ENCODE results near the gene ZBTB17.
A peak's percentile ranks its signal among the peaks of the same experiment; 100 is the strongest.
"Not testable (repeated sequence)": the region's sequence is repeated elsewhere in the genome, so short reads cannot be mapped to it uniquely, and the experiment has no call there.

ZBTB17 gene

DNA sequence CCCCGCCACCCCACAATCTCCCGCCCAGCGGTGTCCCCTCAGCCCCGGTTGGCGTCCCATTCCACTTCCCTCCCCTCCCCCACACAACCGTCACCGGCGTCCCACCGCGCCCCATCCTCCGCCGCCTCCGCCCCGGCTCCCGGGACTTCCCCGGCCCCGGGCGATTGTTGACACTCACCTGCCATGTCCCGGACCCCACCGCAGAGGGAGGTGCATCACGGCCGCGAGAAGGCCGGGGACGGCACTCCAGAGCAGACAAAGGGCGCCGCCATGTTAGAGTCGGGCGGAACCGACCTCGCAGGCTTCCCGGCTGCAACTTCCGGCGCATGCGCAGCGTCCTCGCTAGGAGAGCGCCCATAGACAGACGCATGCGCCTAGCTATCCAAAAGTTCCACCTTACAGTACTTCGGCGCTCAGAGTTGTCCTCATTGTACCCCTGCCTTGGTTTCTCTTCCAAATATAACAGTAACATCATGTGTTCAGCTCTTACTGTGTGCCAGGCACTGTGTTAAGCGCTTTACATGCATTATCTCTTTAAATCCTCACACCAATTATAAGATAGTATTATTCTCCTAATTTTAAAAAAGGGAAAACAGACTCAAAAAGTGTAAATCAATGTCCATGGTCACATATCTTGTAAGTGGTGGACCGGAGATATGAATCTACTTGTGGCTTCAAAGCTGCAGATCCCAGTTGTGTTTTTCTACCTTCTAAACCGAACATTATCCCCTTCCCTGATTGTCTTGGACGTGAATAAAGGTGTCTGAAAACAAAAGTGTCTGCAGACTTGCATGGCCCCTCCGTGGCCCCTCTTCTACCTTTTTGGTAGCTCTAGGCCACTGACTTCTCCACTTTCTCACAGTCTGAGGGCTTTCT lies at the start of gene ZBTB17:
Gene ZBTB17, minus strand, starts transcription at position 297 of the 876 bp plus-strand sequence. CDS start 27,606 bp downstream, outside the sequence.
- DNase-seq, result peak; percentile 92

DNA sequence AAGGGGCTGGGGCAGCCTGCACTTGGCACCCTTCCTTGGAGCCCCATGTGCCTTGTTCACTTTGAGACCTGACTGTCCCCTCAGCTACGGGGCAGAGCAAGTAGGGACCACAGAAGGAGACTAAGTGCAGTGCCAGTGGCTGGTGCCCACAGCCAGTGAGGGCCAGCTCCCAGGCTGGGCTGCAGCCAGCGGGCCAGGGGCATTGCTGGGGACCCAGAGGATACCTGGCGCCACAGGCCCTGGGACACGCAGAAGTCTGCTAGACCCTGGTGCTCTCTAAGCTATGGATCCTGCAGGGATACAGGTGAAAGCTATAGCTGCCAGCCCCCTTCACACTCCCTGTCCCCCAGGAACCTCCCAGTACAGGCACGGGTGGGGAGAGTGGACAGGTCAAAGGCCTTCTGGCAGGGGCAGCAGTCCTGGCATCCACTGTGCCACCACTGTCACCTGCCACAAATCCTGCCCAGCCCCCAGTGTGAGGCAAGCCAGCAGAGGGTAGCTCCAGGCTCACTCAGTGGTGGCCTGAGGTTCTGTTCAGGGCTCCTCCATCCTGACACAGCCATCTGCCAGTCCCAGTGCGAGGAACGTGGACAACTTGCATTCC lies 47.3 kb upstream of the ZBTB17 start:
- no peak for DNase-seq

DNA sequence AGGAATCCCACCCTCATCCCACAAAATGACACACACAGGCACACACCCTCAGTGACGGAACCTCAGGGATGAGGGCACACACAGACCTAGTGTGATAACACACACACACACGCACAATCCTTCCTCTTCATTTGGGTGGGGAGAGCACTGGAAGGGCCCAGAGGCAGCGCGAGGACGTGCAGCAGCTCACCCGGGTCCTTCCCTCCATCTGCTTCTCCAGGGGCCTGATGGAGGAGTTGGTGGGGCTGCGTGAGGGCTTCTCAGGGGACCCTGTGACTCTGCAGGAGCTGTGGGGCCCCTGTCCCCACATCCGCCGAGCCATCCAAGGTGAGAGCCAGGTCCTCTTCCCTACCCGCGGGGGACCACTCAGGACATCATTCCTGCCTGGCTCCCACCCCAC lies 46.5 kb upstream of the ZBTB17 start:
- DNase-seq, result no peak

DNA sequence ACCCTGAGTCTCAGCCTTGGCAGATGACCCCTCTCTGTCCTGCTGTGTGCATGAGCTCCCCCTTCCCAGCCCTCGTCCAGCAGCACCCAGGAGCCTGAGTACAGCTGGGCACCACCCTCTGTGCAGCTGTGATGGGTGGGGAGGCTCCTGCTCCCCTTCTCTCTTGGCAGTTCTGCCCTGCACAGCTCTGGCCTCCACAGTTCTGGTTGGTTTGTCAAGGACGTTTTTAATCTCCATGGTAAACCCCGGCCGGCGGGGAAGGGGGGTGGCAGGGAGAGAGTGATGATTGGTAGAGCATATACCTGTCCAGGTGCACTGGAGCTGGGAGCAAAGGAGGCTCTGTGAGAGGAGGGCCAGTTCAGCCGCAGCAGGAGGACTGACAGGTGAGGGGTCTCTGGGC lies 45.8 kb upstream of the ZBTB17 start, which contains the start of gene CLCNKA:
Gene CLCNKA, plus strand, starts transcription at position 356 of the 400 bp plus-strand sequence. CDS start 584 bp downstream, outside the sequence.
- no peak for DNase-seq

DNA sequence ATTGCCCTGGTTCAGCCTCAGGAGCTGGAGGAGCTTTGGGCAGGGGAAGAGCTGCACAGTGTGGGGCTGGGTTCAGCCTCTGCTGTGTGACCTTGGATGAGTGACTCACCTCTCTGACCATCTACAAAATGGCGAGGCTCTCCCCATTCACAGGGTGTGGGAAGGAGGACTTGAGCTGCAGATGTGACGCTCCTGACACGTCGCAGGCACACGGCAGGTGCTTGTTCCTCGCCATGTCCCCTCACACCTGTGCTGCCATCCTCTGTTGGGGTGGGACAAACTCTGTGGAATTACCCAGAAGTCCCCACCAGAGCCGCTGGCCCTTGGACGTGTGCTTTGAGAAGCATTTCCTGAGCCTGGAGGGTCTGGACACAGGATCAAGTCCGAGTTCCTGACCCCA lies 45.0 kb upstream of the ZBTB17 start:
- not testable (repeated sequence) for DNase-seq

DNA sequence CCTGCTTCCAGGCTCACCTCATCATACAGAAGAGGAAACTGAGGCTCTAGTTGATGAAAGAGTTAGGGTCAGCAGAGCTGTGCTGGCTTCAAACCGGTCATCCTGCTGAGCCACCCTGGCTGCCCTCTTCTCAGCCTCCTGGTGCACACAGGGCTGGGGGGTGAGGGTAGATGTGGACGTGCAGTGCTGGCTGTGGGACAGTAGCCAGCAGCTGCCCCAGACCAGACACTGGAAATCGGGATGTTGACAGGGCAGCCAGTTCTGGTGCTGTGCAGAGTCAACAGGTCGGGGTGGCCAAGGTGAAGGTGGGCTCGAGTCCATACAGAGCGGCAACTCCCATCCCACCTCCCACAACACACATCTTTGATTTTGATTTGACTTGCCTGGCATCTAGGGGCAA lies 44.4 kb upstream of the ZBTB17 start:
- DNase-seq, result no peak

DNA sequence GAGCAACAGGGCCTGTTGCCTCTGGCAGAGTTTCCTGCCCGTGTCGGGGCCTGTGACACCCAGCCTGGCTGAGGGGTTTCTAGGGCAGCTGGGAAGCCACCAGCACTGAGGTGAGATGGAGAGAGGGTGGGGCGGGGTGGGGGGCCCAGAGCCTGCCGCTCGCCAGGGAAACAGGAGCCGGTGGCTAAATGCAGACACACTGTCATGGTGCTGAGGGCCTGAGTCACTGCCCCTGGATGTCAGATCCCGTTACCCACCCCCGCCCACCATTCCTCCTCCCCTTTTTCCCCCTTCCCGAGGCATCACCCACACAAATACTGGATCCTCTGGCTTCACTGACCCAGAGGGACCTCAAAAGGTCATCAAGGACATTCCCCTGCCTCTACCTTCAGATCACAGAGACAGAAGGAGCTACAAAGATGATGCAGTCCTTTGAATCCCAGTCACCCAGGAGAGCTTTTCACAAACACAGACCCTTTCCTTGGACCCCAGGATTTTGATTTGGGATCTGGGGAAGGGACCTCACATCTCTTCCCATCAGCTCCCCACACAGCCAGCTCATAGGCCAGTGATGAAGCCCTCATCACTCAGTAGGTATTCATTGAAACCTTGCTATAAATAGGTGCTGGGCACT lies 43.9 kb upstream of the ZBTB17 start:
- peak; percentile 39 for DNase-seq

DNA sequence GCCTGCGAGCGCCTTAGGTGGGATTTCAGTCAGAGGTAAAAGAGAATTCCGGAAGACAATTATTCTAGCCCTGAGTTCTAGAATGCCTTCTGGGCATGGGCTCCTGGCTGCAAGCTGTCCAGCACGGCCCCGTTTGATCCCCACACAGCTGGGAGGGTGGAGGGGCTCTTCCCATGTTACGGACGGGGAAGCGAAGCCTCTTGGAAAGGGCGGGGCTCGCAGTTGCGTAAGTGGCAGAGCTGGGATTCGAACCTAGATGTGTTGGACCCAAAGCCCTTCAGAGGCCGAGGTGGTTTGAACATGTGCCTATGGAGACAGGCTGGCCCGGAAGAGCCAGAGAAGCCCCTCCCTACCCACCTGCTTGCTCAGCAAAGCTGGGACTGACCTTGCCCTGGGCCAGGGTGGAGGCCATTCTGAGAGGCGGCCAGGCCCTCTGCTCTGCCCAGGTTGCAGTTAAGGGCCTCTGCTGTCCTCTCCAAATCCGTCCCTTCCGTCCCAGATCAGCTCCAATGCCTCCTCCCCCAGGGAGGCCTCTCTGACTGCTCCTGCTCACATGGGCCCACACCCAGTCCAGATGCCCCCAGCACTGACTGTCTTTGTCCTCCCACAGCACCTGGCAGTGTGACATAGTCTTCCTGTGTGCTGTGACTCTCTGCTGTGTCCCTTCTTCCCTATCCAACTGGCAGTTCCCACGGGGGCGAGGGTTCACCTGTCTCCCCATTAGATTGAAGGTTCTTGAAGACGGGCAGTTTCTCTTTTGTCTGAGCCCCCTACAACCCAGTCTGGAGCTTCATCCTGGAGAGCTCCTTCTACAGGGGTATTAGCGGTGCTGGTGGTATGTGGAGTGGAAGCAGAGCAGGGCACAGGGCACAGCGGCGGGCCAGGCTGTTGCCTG lies 43.1 kb upstream of the ZBTB17 start:
- DNase-seq, result no peak

DNA sequence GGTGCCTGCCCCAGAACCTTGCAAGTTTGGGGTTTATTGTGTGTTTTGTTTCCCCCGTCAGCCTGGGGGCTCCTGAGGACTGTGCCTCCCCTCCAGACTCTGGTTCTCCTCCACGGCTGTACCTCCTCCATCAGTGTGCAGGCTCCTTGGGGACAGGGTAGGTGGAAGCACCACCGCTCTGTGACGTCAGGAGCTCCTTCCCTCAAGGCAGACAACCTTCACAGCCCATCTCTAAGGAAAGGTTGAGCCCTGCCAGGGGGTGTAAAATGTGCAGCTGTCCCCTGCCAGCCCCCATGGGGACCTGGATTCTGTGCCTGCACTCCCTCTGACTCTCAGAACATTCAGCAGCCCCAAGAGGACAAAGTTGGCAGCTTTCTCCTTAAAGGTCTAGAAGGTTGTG lies 42.4 kb upstream of the ZBTB17 start:
- DNase-seq, result no peak

DNA sequence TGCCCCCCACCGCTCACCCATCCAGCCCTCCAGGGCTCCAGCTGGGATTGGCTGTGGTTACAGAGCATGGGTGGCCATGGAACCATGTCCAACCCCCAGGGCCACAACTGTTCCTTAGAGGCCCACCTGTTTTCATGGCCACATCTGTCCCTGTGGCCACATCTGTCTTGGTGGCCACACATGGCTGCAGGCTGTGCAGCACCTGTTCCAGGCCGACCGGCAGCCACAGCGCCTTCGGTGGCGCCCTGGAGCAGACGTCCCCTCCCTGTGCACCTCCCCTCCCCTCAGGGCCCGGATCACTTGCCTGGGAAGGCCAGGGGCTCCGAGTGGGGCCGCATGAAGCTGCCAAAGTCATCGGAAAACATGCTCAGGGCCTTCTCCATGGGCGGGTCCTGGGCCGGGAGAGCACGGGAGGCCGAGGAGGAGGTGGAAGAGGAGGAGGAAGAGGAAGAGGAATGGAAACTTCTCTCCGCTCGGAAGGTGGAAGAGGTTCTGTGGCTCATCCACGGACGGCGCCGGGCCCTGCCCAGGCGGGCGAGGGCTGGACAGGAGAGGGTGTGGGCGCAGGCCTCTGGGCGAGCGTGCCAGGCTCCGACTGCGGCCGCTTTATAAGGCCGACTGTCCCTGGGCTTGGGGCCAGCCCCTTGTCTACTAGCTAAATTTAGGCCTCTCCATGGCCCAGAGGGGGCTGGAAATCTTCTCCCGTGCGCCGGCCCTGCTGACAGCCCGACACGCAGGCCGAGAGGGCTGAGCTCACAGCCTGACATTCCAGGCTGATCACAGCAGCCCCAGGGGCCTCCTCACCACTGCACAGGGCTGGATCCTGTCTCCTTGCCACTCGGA lies 41.8 kb upstream of the ZBTB17 start, which contains the start of gene HSPB7:
Gene HSPB7, minus strand, starts transcription at position 583 of the 843 bp plus-strand sequence. Its CDS starts 80 bp downstream, at position 503.
- peak; percentile 84 for DNase-seq

DNA sequence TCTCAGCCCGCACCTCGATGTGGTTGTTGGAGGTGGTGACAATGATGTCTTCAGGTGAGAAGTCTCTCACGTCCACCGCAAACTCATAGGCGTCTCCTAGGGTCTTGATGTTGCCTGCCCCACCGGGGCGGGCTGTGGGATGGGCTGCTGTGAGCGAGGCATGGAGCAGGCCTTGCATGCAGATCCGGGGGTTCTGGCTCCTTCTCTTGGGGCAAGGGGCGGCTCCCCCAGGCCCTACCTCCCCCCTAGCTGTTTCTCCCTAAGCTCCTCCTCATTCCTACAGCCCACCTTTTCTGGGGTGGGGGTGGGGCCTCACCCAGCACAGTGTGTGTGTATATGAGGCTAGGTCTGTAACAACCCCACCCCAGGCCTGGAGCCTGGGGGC lies 41.2 kb upstream of the ZBTB17 start:
- no peak for DNase-seq

DNA sequence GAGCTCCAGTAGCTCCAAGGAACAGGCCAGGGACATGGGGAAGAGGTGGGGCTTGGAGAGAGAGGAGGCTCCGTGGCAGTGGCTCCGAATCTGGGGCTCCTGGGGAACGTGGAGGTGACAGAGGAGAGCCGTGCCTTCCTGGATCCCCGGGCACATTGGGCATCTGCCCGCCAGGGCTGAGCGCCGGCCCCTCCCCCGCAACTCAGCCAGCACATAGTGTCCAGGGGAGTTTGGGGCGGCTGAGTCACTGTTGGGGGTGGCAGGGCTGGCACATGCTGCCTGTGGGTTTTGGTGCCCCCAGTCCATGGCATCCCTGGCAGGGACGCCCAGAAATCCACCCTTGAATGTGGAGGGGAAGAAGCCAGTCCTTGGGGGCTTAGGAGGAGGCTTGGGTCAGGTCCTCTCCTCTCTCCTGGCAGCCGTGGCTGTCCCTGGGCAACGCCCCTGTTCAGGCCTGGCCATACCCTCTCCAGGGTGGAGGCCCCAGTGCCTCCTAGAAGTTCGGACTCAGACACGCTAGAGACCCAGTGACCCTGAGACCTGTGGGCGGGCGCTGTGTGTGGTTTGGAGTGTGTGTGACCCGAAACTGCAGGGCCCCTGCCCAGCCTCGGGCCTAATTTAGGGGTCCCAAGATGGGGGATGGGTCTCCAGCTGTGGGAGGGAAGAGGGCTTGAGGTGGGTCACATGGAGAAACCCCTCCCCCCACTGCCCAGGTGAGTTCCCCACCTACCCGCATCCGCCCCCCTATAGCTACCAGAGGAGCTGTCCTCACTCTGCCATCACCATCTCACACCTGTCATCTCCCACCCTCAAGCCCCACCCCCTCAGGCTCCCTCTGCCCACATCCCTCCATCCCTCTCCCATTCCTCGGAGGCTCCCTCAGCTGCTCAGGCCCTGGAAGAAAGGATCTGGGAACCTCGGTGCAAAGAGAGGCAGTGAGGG lies 40.3 kb upstream of the ZBTB17 start:
- no peak for DNase-seq

DNA sequence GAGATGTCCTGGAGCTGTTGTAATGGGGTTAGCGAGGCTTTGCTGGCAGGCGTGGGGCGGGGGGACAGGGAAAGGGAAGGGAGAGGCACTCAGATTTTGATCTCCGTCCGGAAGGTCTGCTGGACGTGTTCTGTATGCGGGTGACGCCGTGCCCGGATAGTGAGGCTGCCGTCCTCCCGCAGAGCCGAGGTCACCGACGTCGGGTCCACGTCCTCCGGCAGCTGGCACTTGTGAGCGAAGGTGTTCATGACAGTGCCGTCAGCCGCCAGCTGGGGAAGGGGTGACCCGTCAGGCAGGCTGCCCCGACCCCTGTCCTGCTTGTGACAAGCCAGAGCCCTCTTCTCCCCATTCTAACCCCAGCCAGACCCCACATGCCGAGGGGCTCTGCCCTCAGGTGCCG lies 39.6 kb upstream of the ZBTB17 start:
- no peak for DNase-seq

DNA sequence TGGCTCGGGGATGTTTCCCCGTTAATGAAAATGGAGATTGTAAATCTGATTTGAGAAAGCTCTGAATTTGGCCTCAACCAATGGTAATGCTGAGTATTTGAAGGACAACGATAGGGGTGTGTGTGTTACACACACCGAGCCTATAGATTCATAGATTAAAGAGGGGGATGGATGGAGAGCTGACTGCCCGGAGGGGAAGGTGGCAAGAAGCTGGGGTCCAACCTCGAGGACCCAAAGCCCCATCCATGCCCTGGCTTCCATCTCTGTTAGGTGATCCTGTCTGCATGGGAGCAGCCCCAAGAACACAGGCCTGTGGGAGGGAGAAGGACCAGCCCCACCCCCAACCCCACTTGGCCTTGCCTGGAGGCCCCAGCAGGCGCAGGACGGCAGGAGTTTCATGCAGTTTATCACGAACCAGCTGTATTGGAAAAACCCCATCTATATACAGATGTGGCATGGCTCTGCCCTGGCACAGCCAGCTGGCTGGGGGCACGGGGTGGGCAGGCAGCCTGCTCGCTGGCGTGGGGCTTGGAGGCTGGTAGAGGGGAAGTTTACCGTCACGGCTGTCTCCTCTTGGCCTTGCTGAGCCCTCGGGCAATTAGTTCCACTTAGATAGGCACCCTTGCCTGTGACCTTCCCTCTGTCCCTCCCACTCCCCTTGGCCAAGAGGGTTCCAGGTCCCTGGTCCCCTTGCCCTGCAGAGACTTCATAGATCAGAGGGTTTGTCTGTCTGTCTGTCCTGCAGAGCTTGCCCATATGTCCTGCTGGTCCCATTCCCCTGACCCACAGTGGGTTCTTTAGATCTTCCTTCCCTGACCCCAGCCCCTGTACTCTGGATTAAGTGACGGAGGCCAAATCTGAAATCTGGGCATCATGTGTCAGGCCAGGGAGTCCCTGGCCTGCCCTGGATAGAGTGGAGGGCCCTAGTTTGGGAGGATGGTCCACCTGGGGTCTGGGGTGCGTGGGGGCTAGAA lies 38.9 kb upstream of the ZBTB17 start:
- peak; percentile 62 for DNase-seq

DNA sequence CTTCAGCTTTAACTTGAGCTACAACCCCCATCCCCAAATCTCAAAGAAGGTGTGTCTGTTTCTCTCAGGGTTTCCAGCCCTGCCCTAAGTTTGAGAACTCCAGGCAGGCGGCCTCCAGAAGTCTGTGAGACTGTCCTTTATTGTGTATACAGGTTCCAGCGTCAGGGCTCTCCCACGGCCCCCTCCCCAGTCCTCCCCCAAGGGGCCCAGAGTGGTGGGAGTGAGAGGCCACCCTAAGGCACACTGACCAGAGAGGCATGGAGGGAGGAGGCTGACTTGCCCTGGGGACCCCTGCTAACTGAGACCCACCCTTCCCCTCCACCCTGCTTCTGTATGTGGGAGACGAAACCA lies 38.0 kb upstream of the ZBTB17 start:
- no peak for DNase-seq

DNA sequence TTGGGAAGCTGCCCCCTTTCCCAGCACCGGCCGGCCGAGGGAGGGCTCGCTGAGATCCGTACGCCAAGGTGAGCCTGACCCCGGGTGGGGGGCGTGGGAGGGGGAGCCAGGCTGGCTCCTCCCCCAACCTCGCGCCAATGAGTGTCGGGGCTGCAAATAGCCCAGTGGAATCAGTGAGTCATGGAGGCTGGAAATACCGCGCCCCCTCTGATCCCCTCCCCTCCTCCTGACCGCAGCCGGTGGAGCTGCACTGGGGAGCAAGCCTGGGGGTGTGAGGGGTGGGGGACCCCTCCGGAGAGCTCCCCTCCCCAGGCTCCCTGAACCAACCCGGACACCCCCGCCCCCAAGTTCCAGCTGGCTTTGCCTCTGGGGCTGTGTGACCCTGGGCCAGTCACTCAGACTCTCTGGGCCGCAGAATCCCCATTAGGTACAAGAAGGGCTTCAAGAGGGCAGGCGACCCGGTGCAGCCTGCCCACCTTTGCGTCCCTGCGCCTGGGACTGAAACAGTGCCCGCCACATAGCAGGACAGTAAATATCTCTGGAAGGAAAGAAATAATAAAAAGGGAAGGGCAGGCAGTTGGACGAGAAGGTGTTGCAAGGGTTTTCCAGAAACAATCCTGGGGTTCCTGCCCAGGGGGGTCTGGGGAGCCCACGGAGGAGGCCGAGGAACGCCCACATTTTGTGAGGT lies 37.5 kb upstream of the ZBTB17 start:
- DNase-seq, result peak; percentile 86

DNA sequence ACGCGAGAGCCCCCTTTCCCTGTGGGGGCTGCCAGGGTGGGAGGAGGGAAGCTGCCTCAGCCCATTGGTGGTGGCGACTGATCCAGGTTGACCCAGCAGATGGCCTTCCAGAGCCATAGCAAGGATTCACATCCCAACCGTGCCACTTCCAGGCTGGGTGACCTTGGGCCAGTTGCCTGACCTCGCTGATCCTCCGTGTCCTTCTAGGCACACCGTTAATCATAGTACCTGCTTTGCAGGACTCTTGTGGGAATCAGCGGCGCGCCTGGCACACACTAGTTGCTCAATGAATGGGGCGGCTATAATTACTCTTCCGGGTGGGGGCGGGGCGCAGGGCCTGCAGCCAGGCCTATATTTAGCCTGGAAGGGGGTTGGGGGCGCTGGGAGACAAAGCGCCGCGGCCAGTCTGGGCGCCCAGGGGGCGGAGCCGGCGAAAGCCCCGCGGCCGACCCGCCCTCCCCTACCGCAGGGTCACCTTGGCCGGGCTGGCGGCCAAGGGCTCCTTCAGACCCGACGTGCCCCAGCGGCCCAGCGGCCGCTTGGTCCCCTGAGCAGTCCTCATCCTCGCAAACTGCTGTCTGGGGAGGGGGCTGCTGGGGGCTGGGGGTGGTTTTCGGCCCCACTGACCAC lies 36.8 kb upstream of the ZBTB17 start:
- DNase-seq, result peak; percentile 85

DNA sequence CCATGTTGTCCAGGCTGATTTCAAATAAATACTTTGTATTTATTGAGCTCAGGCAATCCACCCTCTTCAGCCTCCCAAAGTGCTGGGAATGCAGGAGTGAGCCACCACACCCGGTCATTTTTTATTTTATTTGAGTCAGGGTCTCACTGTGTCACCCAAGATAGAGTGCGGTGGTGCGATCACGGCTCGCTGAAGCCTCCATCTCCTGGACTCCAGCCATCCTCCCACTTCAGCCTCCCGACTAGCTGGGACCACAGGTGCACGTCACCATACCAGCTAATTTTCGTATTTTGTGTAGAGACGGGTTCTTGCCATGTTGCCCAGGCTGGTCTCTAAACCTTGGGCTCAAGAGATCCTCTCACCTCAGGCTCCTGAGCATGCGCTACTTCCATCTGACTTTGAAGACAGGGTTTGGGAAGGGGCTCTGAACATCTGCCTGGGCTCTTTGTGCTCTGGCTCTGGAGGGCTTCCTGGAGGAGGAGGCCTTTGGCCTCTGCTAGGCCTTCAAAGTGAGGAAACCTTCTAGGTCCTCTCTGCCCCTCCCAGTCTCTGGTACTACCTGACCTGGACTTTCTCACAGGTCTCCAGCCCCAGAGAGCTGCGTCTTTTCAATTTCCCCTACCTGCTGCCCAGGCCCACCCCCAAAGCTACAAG lies 36.2 kb upstream of the ZBTB17 start:
- DNase-seq, result no peak

All from fibroblast of upper back skin (primary cell).